Nephron progenitor cell (in vitro differentiated cells): ENCODE results near the gene BTF3.

Source experiments
- DNase-seq: peaks from one replicate; pipeline ENCODE4 v3.0.0; 2021
- H3K27ac Mint-ChIP-seq: 2 replicates; pipeline ENCODE4 v1.8.0; 2021; ENCODE audit warnings: mild to moderate bottlenecking, moderate library complexity, mixed read lengths
- H3K27me3 Mint-ChIP-seq: 2 replicates; pipeline ENCODE4 v1.8.0; 2021; ENCODE audit warnings: mild to moderate bottlenecking, low read depth, mixed read lengths; ENCODE audit not compliant: poor library complexity
- H3K36me3 Mint-ChIP-seq: 2 replicates; pipeline ENCODE4 v1.8.0; 2021; ENCODE audit warnings: low read depth, mixed read lengths
- H3K4me1 Mint-ChIP-seq: 2 replicates; pipeline ENCODE4 v1.8.0; 2021; ENCODE audit warnings: mixed read lengths
- H3K4me3 Mint-ChIP-seq: 2 replicates; pipeline ENCODE4 v1.8.0; 2021; ENCODE audit warnings: mild to moderate bottlenecking, moderate library complexity, mixed read lengths
- H3K9me3 Mint-ChIP-seq: 2 replicates; pipeline ENCODE4 v1.8.0; 2021; ENCODE audit warnings: mild to moderate bottlenecking, moderate library complexity, mixed read lengths
- CTCF ChIP-seq: fragments of 200-600 bp; sonication (generic); IDR thresholded peaks from 2 replicates; pipeline ENCODE4 v1.5.0; 2021; ENCODE audit warnings: antibody characterized with exemption

The BTF3 gene

GRCh38 chr5:73498057-73498992 lies at the start of gene BTF3:
Gene BTF3, plus strand, starts transcription at chr5:73498442. Its CDS starts 226 bp downstream, at chr5:73498668.
- peak within 1 kb of the TSS; percentile 99 for H3K27ac Mint-ChIP-seq
- H3K36me3 Mint-ChIP-seq, result peaks cover 38% of the 10 kb centered on the region
- peak within 1 kb of the TSS; percentile 95 for H3K4me3 Mint-ChIP-seq
- H3K27me3 Mint-ChIP-seq, result peaks cover 7% of the 10 kb centered on the region
- peak; percentile 96 for DNase-seq
- no peaks in the 10 kb centered on the region for H3K9me3 Mint-ChIP-seq
- H3K4me1 Mint-ChIP-seq, result peaks cover 32% of the 10 kb centered on the region
- TF ChIP-seq CTCF, result no peak

- DNase-seq, result peak; percentile 73
- Mint-ChIP-seq H3K36me3 (no peaks in the 10 kb centered on the region), H3K4me1 (peaks cover 38% of the 10 kb centered on the region), H3K27me3 (peaks cover 89% of the 10 kb centered on the region), H3K27ac (no peak within 1 kb of the TSS), H3K4me3 (peak within 1 kb of the TSS; percentile 89), H3K9me3 (no peaks in the 10 kb centered on the region)
- TF ChIP-seq CTCF, result no peak
Observed at GRCh38 chr5:73448463-73449136, 49.6 kb upstream of the BTF3 start, which contains the start of gene FOXD1. Gene FOXD1, minus strand, starts transcription at chr5:73448777. Its CDS starts 415 bp downstream, at chr5:73448362.

GRCh38 chr5:73450137-73450536 lies 48.1 kb upstream of the BTF3 start:
- Mint-ChIP-seq H3K4me3 (peak overlapping the region; percentile 82), H3K9me3 (no peaks in the 10 kb centered on the region), H3K27me3 (peaks cover 85% of the 10 kb centered on the region), H3K4me1 (peaks cover 23% of the 10 kb centered on the region), H3K27ac (no peak overlapping the region), H3K36me3 (no peaks in the 10 kb centered on the region)
- no peak for DNase-seq
- TF ChIP-seq CTCF, result no peak

GRCh38 chr5:73450672-73451223 lies 47.5 kb upstream of the BTF3 start:
- TF ChIP-seq CTCF, result no peak
- Mint-ChIP-seq H3K9me3 (no peaks in the 10 kb centered on the region), H3K4me3 (peak overlapping the region; percentile 82), H3K4me1 (peaks cover 22% of the 10 kb centered on the region), H3K27me3 (peaks cover 79% of the 10 kb centered on the region), H3K27ac (no peak overlapping the region), H3K36me3 (no peaks in the 10 kb centered on the region)
- no peak for DNase-seq

GRCh38 chr5:73451224-73452130 lies 46.8 kb upstream of the BTF3 start:
- TF ChIP-seq CTCF, result peak; percentile 92
- H3K4me3 Mint-ChIP-seq, result peak overlapping the region; percentile 82
- peaks cover 72% of the 10 kb centered on the region for H3K27me3 Mint-ChIP-seq
- H3K4me1 Mint-ChIP-seq, result peaks cover 21% of the 10 kb centered on the region
- DNase-seq, result peak; percentile 92
- no peaks in the 10 kb centered on the region for H3K9me3 Mint-ChIP-seq
- no peak overlapping the region for H3K27ac Mint-ChIP-seq
- no peaks in the 10 kb centered on the region for H3K36me3 Mint-ChIP-seq
